HG03045 (cell line): ENCODE measurements around the gene TTC28.
"Not testable (repeated sequence)": the region's sequence is repeated elsewhere in the genome, so short reads cannot be mapped to it uniquely, and the experiment has no call there.

Source experiments
- ATAC-seq: cut with Tn5 transposase; IDR thresholded peaks from one replicate; pipeline ENCODE4 v1.9.1; 2021; ENCODE audit warnings: mild to moderate bottlenecking, moderate library complexity; ENCODE audit not compliant: unreplicated experiment

Gene TTC28

GRCh38 chr22:28679611-28680287, at the start of gene TTC28:
TSS of gene TTC28 (minus strand) at chr22:28679840. CDS start at chr22:28679723, 117 bp downstream.
- not testable (repeated sequence) for ATAC-seq

DNA sequence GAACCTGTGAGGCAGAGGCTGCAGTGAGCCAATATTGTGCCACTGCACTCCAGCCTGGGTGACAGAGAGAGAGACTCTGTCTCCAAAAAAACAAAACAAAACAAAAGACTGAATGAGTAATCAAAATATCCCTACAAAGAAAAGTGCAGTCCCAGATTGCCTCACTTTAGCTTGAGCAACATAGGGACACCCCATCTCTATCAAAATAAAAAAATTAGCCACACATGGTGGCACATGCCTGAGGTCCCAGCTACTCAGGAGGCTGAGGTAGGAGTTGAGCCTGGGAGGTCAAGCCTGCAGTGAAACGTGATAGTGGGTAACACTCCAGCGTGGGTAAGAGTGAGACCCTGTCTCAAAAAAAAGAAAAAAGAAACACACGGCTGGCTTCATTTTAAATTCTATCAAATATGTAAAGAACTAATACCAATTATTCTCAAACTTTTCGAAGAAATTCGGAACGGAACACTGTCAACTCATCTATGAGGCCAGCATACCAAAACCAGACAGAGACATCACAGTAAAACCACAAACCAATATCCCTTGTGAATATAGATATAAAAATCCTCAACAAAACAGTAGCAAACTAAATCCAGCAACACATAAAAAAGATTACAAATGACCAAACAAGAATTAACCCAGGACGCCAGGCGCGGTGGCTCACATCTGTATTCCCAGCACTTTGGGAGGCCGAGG, 49.1 kb upstream of the TTC28 start:
- ATAC-seq, result no peak

- no peak for ATAC-seq
These were observed 48.4 kb upstream of the TTC28 start for GRCh38 chr22:28728002-28728401.

GRCh38 chr22:28718044-28718443, 38.4 kb upstream of the TTC28 start:
- ATAC-seq, result no peak

- ATAC-seq, result no peak
These were observed 37.0 kb upstream of the TTC28 start for GRCh38 chr22:28716686-28717085.

DNA sequence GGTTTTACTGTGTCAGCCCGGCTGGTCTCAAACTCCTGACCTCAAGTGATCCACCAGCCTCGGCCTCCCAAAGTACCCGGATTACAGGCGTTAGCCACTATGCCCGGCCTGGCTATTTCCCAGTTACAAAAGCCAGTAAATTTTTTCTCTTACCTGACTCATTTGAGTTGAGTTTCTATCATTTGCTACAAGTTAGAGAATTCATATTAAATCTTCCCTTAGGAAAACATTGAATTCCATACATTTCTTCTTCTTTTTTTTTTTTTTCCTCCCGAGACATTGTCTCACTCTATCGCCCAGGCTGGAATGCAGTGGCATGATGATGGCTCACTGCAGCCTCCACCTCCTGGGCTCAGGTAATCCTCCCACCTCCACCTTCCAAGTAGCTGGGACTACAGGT, 36.0 kb upstream of the TTC28 start:
- no peak for ATAC-seq

- no peak for ATAC-seq
These were observed 34.5 kb upstream of the TTC28 start for GRCh38 chr22:28714043-28714628.

DNA sequence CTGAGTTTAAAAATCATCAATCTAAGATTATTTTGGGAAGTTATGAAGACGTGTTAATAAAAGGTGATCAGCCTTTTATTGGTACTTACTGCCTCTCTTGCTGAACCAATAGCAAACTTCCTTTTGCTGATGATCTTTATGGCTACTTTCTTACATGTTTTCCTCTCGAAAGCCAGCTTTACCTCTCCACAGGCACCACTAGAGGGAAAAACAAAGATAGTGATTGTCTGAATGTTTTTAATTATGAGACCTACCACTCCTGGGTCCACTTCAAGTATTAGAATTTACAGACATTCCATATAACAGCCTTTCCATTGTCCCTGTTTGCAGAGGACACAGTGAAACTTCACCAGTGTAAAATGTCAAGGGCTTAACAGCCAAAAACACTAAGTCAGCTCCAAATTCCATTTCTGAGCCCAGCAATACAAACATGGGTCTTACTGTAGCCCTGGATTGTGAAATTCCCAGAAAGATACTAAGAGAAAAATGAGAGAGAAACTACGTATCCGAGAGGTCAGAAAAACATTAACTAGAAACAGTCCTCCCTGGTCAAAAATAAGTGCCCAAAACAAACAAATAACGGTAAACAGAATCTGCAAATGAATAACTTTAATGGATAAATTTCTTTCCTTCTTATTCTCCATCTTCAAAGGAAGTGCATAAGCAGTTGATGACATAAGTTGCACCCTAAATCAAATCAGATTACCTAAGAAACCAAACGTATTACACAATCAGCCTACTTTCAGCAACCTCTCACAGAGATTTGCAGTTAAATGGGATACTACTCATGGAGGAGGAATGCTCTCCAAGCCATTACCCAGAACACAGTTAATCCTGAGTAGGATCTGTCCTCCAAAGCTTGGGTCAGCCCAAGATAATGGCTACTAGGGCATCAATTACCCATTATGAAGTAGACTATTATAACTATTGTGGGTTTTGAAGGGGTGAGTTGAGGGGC, 32.5 kb upstream of the TTC28 start:
- ATAC-seq, result no peak

- ATAC-seq, result no peak
These were observed 31.7 kb upstream of the TTC28 start for GRCh38 chr22:28711341-28711740.

GRCh38 chr22:28710576-28711191, 31.0 kb upstream of the TTC28 start:
- ATAC-seq, result no peak

DNA sequence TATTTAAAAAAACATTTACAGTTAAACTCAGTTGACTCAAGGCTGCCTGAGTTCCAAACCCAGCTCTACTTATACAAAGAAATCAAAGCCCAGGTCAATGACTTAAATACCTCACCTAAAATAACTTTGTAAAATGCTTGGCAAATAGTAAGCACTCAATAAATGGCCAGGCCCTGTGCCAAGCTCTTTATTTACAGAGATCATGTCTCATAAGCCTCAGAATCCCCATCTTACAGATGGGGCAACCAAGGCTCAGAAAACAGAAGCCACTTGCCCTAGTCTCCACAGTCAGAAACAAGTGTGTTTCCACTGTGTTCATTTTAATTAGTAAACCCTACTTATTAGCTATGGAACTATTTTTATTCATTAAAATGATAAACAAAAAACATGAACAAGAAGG, 30.5 kb upstream of the TTC28 start:
- ATAC-seq, result no peak

DNA sequence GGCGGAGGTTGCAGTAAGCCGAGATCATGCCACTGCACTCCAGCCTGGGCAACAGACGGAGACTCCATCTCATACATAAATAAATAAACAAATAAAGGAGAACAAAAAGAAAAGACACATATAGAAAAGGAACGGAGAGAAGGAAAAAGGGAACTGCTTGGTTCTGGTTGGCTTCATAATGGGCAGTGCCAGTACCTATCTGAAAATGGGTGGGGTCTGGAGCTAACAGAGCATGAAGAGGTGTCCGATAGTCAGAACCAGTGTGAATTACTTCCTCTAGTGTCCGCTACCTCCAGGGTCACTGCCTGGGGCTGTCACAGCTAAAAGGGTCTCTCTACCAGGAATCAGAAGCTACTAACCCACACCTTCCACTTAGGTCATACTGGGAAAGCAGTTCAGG, 27.2 kb upstream of the TTC28 start:
- ATAC-seq, result no peak

- no peak for ATAC-seq
These were observed 23.8 kb upstream of the TTC28 start for GRCh38 chr22:28703436-28703835.

DNA sequence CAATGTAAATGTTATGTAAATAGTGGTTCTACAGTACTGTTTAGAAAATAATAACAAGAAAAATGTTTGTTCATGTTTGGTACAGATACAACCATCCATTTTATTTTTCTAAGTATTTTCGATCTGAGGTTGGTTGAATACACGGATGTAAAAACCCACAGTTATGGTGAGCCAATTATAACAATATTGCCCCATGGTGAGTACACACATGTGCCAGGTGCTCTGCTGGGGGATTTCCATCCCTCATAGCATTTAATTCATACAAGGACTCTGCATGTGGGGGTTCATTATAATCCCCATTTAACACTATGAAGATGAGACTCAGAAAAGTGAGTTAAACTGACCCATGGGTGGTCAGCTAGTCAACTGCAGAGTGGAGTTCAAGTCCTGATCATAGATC, 23.3 kb upstream of the TTC28 start:
- no peak for ATAC-seq

DNA sequence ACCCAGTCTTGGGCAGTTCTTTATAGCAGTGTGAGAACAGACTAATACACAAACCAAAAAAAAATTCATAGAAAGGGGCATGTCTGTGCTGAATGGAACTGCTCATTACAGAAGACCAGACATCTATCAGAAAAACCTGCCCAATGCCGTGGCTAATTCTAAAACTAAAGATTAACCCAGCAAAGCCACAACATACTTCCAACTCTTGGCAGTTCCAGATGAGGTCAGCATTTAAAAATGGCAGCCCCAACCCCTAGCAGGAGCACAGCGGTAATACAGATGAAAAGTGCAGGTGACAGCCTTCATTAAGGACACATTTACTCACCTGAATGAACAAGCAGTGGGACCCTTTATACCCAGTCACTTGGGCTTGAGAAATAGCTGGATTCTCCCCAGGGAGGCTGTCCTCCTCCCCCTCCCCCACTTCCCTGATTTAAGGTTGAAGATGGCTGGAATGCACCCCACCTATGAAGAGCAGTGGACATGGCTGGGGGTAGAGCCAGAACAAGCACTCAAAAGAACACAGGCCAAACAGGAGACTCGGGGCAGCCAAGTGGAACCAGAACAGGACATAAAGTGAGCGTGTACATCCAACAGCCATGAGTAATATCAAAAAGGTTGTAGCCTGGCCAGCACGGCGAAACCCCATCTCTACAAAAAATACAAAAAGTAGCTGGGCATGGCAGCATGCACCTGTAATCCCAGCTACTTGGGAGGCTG, 13.6 kb upstream of the TTC28 start:
- ATAC-seq, result not testable (repeated sequence)

GRCh38 chr22:28689796-28690195, 10.2 kb upstream of the TTC28 start:
- ATAC-seq, result not testable (repeated sequence)

DNA sequence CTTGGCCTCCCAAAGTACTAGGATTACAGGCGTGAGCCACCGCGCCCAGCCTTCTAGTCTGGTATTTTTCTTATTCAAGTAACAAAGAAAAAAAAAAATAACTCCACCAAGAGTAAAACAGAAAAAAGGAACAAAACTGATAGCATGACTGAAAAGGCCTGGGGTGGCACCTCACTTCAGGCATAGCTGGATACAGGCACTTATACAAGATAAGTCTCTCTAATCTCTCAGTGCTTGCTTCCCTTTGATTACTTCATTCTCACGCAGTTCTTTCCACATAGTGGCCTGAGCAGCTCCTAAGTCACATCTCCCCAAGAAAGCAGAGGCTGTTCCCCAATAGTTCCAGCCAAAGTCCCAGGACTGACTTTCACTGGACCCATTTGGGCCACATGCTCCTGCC, 3.3 kb upstream of the TTC28 start:
- ATAC-seq, result not testable (repeated sequence)

- not testable (repeated sequence) for ATAC-seq
These were observed 1.3 kb upstream of the TTC28 start for GRCh38 chr22:28680813-28681490.
